RPMI7951 (cell line): ENCODE results near the gene TSBP1. TPM values are rescaled to one million over a fixed set of nuclear protein-coding genes. Genes with fewer than 3 reads are reported as not detected.
"Not testable (repeated sequence)": the region's sequence is repeated elsewhere in the genome, so short reads cannot be mapped to it uniquely, and the experiment has no call there.

Source experiments
- DNase-seq: peaks from one replicate; pipeline ENCODE4 v3.0.0-alpha.2; 2012; ENCODE audit warnings: low read depth
- total RNA-seq: library from RNA; depleted of rRNA; stranded (reverse); fragments of >200 nt; shearing (Covaris generic); gene quantifications from 2 replicates; pipeline ENCODE4 v1.2.3, GENCODE V29; 2014; rRNA removed

The TSBP1 gene
- total RNA-seq, 1 experiment from 2014 or later = not detected

GRCh38 chr6:32288426-32288825, 83.3 kb downstream of the TSBP1 start:
- DNase-seq = no peak

- not testable (repeated sequence) for DNase-seq
These were observed 97.7 kb downstream of the TSBP1 start for GRCh38 chr6:32273801-32274577.

- DNase-seq = no peak
These were observed 100.3 kb downstream of the TSBP1 start for GRCh38 chr6:32271429-32271828.

GRCh38 chr6:32268459-32268858, 103.2 kb downstream of the TSBP1 start:
- not testable (repeated sequence) for DNase-seq

GRCh38 chr6:32267035-32267434, 104.7 kb downstream of the TSBP1 start:
- no peak for DNase-seq

GRCh38 chr6:32257262-32257661, 114.4 kb downstream of the TSBP1 start:
- not testable (repeated sequence) for DNase-seq

- DNase-seq = peak; percentile 88
These were observed 116.2 kb downstream of the TSBP1 start for GRCh38 chr6:32255199-32256153.

- DNase-seq = no peak
These were observed 116.9 kb downstream of the TSBP1 start for GRCh38 chr6:32254761-32255198.

- no peak for DNase-seq
These were observed 119.2 kb downstream of the TSBP1 start for GRCh38 chr6:32252331-32253009.

GRCh38 chr6:32249262-32249661, 122.4 kb downstream of the TSBP1 start:
- no peak for DNase-seq

GRCh38 chr6:32247401-32247800, 124.3 kb downstream of the TSBP1 start:
- no peak for DNase-seq

- peak; percentile 66 for DNase-seq
These were observed 126.7 kb downstream of the TSBP1 start for GRCh38 chr6:32244946-32245398.

- no peak for DNase-seq
These were observed 127.4 kb downstream of the TSBP1 start for GRCh38 chr6:32244270-32244669.

Other genes starting within 250 kb of the TSBP1 start
- gene ATF6B, start 243.7 kb downstream of the TSBP1 start, total RNA-seq = 20.5 and 23.5 TPM in 2 replicates
- 14.5 and 15.2 TPM in 2 replicates for gene FKBPL, start 241.6 kb downstream of the TSBP1 start, total RNA-seq
- 0.49 TPM in 1 of 2 replicates, not detected in the other for gene PRRT1, start 220.0 kb downstream of the TSBP1 start, total RNA-seq
- gene PPT2, start 217.8 kb downstream of the TSBP1 start, total RNA-seq = 22.9 and 25.1 TPM in 2 replicates
- gene EGFL8, start 207.3 kb downstream of the TSBP1 start, total RNA-seq = 0.59 and 2.8 TPM in 2 replicates
- 59.4 and 82.3 TPM in 2 replicates for gene AGPAT1, start 195.8 kb downstream of the TSBP1 start, total RNA-seq
- 106 and 113 TPM in 2 replicates for gene RNF5, start 193.5 kb downstream of the TSBP1 start, total RNA-seq
- gene AGER, start 187.7 kb downstream of the TSBP1 start, total RNA-seq = 0.98 and 1.6 TPM in 2 replicates
- 14.4 and 15.7 TPM in 2 replicates for gene PBX2, start 181.7 kb downstream of the TSBP1 start, total RNA-seq
- gene GPSM3, start 179.3 kb downstream of the TSBP1 start, total RNA-seq = 4.1 and 5.8 TPM in 2 replicates
- 2.6 and 4.8 TPM in 2 replicates for gene NOTCH4, start 147.8 kb downstream of the TSBP1 start, total RNA-seq
- not detected in 2 replicates for gene BTNL2, start 35.3 kb upstream of the TSBP1 start, total RNA-seq
- gene HLA-DRA, start 68.0 kb upstream of the TSBP1 start, total RNA-seq = 18.8 and 21.4 TPM in 2 replicates
- not detected in 2 replicates for gene HLA-DRB5, start 158.4 kb upstream of the TSBP1 start, total RNA-seq
- gene HLA-DRB1, start 217.9 kb upstream of the TSBP1 start, total RNA-seq = 4.7 and 5.5 TPM in 2 replicates